GM19452 (cell line): Measurements from ENCODE around the gene VPS29.

Experiments used
- ATAC-seq: cut with Tn5 transposase; IDR thresholded peaks from one replicate; pipeline ENCODE4 v1.9.1; 2021; ENCODE audit not compliant: unreplicated experiment

VPS29 gene

GRCh38 chr12:110451263-110451662 is 50.6 kb downstream of the VPS29 start:
- no peak for ATAC-seq

GRCh38 chr12:110449799-110450497 is 52.0 kb downstream of the VPS29 start, which contains the start of gene ARPC3:
Gene ARPC3 (minus strand): TSS chr12:110450337. CDS start chr12:110450260, 77 bp downstream.
- peak; percentile 91 for ATAC-seq

GRCh38 chr12:110444455-110444854 is 57.5 kb downstream of the VPS29 start:
- ATAC-seq = no peak
